Measurements from ENCODE around the gene BCORL1. TPM values are rescaled to one million over a fixed set of nuclear protein-coding genes. Genes with fewer than 3 reads are reported as not detected.

BCORL1 gene
- total and polyA plus RNA-seq, 2 experiments from 2014 or later, result 3.4 to 9.2 TPM

- Histone ChIP-seq H3K4me2 (no peak overlapping the region), H3K27ac (no peak overlapping the region), H3K4me3 (no peak overlapping the region), H3K9me3 (ENCODE audit: low read depth) (no peaks in the 10 kb centered on the region), H2AFZ (no peak overlapping the region), H3K4me1 (ENCODE audit: insufficient read depth) (no peaks in the 10 kb centered on the region), H4K20me1 (ENCODE audit: insufficient read depth, poor library complexity, severe bottlenecking) (no peaks in the 10 kb centered on the region), H3K9me2 (replicated peaks; ENCODE audit: insufficient read depth) (no peaks in the 10 kb centered on the region), H3K79me2 (no peaks in the 10 kb centered on the region), H3K36me3 (replicated peaks; ENCODE audit: insufficient read depth, low read depth) (no peaks in the 10 kb centered on the region), H3K27me3 (no peaks in the 10 kb centered on the region)
- no peak for DNase-seq (ENCODE audit: low spot score)
- TF ChIP-seq CTCF (IDR thresholded peaks at IDR 0.05; ENCODE audit: poor library complexity), result no peak
- no peak for TF ChIP-seq EZH2 (IDR thresholded peaks at IDR 0.05; ENCODE audit: borderline replicate concordance)
- TF ChIP-seq EZH2phosphoT487 (IDR thresholded peaks at IDR 0.05; ENCODE audit: low read depth, severe bottlenecking, unreplicated experiment), result no peak
- 68% methylated on average over 3 of the region's 3 CpGs for WGBS (ENCODE audit: low lambda C conversion rate, missing lambda C conversion rate)
These were observed 13.5 kb upstream of the BCORL1 start for GRCh38 chrX:129968968-129969367.

- 58% methylated on average over 5 of the region's 5 CpGs for WGBS (ENCODE audit: low lambda C conversion rate, missing lambda C conversion rate)
- no peaks in the 10 kb centered on the region for H3K9me3 ChIP-seq (ENCODE audit: low read depth)
These were observed 6.0 kb upstream of the BCORL1 start for GRCh38 chrX:129976441-129976840.

DNA sequence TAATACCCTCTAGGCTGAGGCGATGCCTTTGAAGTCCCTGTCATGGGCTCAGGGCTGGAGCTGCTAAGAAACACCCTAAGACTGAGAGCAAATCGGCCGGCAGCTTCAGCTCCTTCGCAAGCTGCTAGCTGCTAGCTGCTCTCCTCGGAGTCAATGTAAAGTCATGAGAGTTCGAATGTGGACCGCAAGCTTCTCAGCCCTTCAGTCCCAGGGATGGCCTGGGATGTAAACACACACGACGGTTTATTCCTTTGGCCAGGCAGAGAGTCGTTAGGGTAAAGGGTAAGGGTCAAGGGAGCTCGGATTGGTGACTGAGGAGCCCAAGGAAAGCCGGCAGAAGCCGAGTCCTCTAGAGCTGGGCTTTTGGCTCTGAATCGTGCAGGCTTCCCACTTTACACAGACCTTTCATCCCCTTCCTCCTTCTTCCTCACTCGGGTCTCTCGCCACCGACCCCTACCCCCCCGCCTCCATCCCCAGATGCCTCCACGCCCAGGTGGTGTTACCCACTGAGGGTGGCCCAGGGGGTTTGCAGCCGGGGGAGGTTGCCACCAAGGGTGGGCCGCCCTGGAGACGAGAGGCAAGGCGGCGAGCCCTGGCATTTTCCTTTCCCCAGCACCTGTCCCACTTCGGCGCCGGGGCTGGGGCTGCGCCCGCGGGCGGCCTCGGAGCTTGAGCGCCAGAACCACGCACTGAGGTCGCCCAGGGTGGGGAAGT is 3.1 kb upstream of the BCORL1 start:
- TF ChIP-seq CTCF (IDR thresholded peaks at IDR 0.05; ENCODE audit: poor library complexity) (no peak), EZH2phosphoT487 (IDR thresholded peaks at IDR 0.05; ENCODE audit: low read depth, severe bottlenecking, unreplicated experiment) (no peak), EZH2 (IDR thresholded peaks at IDR 0.05; ENCODE audit: borderline replicate concordance) (no peak)
- no peaks in the 10 kb centered on the region for H3K79me2 ChIP-seq
- no peaks in the 10 kb centered on the region for H4K20me1 ChIP-seq (ENCODE audit: insufficient read depth, poor library complexity, severe bottlenecking)

More at GRCh38 chrX:129976441-129976840, 6.0 kb upstream of the BCORL1 start:
- no peak for DNase-seq (ENCODE audit: low spot score)
- Histone ChIP-seq H3K27ac (no peak overlapping the region), H2AFZ (no peak overlapping the region), H3K36me3 (replicated peaks; ENCODE audit: insufficient read depth, low read depth) (no peaks in the 10 kb centered on the region), H3K27me3 (no peaks in the 10 kb centered on the region), H3K79me2 (no peaks in the 10 kb centered on the region), H3K9me2 (replicated peaks; ENCODE audit: insufficient read depth) (no peaks in the 10 kb centered on the region), H4K20me1 (ENCODE audit: insufficient read depth, poor library complexity, severe bottlenecking) (no peaks in the 10 kb centered on the region), H3K4me2 (no peak overlapping the region), H3K4me1 (ENCODE audit: insufficient read depth) (no peaks in the 10 kb centered on the region), H3K4me3 (no peak overlapping the region)
- TF ChIP-seq CTCF (IDR thresholded peaks at IDR 0.05; ENCODE audit: poor library complexity) (no peak), EZH2 (IDR thresholded peaks at IDR 0.05; ENCODE audit: borderline replicate concordance) (no peak), EZH2phosphoT487 (IDR thresholded peaks at IDR 0.05; ENCODE audit: low read depth, severe bottlenecking, unreplicated experiment) (no peak)

More for the DNA sequence above, 3.1 kb upstream of the BCORL1 start:
- Histone ChIP-seq H2AFZ (no peak overlapping the region), H3K27ac (no peak overlapping the region), H3K9me2 (replicated peaks; ENCODE audit: insufficient read depth) (no peaks in the 10 kb centered on the region), H3K27me3 (no peaks in the 10 kb centered on the region), H3K4me3 (no peak overlapping the region), H3K4me2 (peak overlapping the region; percentile 87), H3K4me1 (ENCODE audit: insufficient read depth) (no peaks in the 10 kb centered on the region), H3K36me3 (replicated peaks; ENCODE audit: insufficient read depth, low read depth) (no peaks in the 10 kb centered on the region), H3K9me3 (ENCODE audit: low read depth) (no peaks in the 10 kb centered on the region)
- no peak for DNase-seq (ENCODE audit: low spot score)
- WGBS (ENCODE audit: low lambda C conversion rate, missing lambda C conversion rate), result 41% methylated on average over 29 of the region's 35 CpGs

Data from hepatocyte (in vitro differentiated cells).